KOPT-K1 (cell line): ENCODE results near the gene EPHB3.

Source experiments
- H3K27ac ChIP-seq: fragments of 200-600 bp; sonication (generic); 2 replicates; pipeline ENCODE4 v1.5.1; 2016; ENCODE audit warnings: antibody characterized with exemption, mild to moderate bottlenecking, low read depth, low read length; ENCODE audit not compliant: poor library complexity, severe bottlenecking
- H3K36me3 ChIP-seq: fragments of 200-600 bp; sonication (generic); 2 replicates; pipeline ENCODE4 v1.5.1; 2017; ENCODE audit warnings: antibody characterized with exemption, mild to moderate bottlenecking, low read length, moderate library complexity; ENCODE audit not compliant: insufficient read depth
- H3K9me3 ChIP-seq: fragments of 200-600 bp; sonication (generic); 2 replicates; pipeline ENCODE4 v1.5.1; 2017; ENCODE audit warnings: antibody characterized with exemption, low read length, mild to moderate bottlenecking; ENCODE audit not compliant: insufficient read depth, poor library complexity, severe bottlenecking

EPHB3 gene

GRCh38 chr3:184561061-184561912 lies at the start of gene EPHB3:
EPHB3 (plus strand) TSS chr3:184561785; CDS start chr3:184562236, 451 bp downstream.
- no peaks in the 10 kb centered on the region for H3K9me3 ChIP-seq
- no peaks in the 10 kb centered on the region for H3K36me3 ChIP-seq
- H3K27ac ChIP-seq = no peak within 1 kb of the TSS

DNA sequence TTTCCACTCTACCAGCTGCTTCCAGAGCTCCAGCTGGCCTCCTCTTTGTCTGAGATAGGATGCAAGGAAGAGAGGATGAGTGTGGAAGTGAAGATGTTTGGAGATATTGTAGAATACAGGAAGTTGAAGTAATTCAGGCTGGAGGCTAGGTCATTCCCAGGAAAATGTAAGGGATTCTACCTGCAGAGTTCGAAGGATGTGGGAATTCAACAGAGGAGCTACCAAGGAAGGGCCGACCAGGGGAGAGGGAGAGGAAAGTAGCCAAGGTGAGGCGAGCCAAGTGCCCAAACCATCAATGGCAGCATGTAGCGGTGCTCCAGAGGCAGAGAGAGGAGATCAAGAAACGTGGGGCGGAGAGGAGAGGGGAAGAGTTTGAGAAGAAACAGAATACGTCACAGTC lies 49.0 kb upstream of the EPHB3 start:
- Histone ChIP-seq H3K36me3 (no peaks in the 10 kb centered on the region), H3K9me3 (no peaks in the 10 kb centered on the region), H3K27ac (no peak overlapping the region)

GRCh38 chr3:184513276-184514170 lies 48.1 kb upstream of the EPHB3 start:
- no peaks in the 10 kb centered on the region for H3K36me3 ChIP-seq
- H3K27ac ChIP-seq = no peak overlapping the region
- H3K9me3 ChIP-seq = no peaks in the 10 kb centered on the region

DNA sequence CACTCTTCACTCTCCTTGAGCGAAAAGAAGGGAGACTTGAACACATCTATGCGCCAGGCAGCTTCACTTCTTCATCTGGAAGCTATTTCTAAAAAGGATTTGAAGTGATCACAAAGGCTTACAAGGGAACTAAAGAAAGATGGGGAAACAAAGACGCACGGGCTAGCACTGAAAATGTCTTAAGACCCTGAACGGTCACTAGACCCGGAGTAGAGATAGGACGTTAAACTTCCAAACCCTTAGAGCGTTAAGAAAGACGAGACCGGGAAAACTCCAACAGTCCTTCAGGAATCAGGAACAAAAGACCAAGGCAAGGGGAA lies 47.5 kb upstream of the EPHB3 start:
- Histone ChIP-seq H3K36me3 (no peaks in the 10 kb centered on the region), H3K9me3 (no peaks in the 10 kb centered on the region)

DNA sequence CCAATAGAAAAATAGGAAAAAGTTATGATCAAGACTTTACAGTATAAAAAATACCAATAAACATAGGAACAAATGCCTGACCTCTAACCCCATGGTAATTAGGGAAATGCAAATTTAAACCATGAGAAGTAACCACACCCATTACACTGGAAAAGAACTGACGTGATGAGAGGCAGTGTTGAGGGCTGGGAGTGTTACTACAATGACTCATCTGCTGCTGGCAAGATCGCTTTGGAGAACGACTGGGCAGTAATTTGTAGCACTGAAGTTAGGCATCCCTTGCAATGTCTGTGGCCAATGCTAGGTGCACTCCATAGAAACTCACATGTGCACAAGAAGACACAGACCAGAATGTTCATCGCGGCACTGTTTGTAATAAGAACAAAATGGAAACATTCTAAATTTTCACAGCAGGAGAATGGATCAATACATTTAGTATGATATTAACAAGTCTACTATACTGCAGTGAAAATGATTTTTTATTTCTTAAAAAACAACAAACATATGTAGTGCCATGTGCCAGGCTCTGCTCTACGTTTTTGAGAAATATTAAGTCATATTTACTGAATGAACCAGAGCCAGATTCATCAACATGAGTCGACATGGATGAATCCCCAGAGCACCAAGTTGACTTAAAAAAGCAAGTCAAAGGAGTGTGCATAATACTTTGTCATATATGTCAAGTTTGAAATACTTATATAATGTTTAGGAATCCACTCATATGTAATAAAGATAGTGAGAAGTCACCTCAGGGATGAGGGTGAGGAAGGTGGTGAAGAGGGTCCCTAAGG lies 37.6 kb upstream of the EPHB3 start:
- Histone ChIP-seq H3K9me3 (no peaks in the 10 kb centered on the region), H3K27ac (no peak overlapping the region), H3K36me3 (no peaks in the 10 kb centered on the region)

More for the DNA sequence above, 47.5 kb upstream of the EPHB3 start:
- H3K27ac ChIP-seq = no peak overlapping the region

- H3K36me3 ChIP-seq = no peaks in the 10 kb centered on the region
- H3K9me3 ChIP-seq = no peaks in the 10 kb centered on the region
- H3K27ac ChIP-seq = no peak overlapping the region
Measured at GRCh38 chr3:184524981-184525336, 36.6 kb upstream of the EPHB3 start.

DNA sequence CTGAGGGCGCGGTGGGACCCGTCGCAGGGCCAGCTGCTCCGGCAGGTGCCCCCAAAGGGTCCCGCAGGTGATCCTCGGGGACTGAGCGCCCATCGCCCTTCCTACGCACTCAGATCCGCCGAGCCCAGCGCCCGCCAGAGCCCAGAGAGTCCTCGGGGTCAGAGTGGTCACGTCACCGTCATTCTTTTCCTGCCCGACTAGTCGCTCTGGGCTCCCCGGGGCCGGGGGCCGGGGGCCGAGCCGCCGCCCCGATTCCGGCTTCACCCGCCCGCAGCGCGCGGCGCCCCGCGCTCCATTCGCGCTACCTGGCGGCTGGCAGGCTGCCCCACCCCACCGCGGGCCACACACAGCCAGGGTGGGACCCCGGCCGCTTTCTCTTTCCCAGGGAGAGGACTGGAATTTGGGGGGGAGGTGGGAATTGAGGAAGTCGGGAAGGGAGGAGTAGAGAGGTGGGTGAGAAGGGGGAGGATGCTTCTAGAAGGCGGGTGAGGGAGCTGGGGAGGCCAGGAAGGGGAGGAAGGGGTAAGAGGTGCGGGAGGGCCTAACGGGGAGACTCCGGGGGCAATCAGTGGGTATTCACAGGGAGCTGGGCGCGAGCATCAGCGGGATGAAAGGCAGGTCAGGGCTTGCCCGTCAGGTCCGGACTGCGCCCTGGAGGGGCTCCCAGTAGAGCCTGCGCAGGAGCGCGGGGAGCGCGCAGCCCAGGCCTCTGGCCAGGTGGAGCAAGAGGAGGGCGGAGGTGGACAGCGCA lies 36.1 kb upstream of the EPHB3 start:
- no peak overlapping the region for H3K27ac ChIP-seq
- no peaks in the 10 kb centered on the region for H3K9me3 ChIP-seq
- no peaks in the 10 kb centered on the region for H3K36me3 ChIP-seq

DNA sequence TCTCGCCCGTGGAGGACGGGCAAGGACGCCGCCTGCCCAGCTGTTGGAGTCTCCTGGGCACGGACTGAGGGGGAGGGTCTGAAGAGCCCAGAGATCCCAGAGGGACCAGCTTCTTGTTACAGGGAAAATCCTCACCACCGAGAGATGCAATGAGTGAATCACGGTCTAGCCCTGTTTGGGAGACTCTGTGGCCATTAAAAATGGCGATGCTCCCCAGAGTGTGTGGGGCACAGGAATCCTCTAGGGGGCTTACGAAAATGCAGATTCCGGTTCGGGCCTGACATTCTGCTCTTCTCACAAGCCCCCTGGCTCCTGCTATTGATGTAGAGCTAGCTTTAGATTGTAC lies 35.5 kb upstream of the EPHB3 start:
- H3K9me3 ChIP-seq = no peaks in the 10 kb centered on the region
- H3K27ac ChIP-seq = no peak overlapping the region
- no peaks in the 10 kb centered on the region for H3K36me3 ChIP-seq

- no peaks in the 10 kb centered on the region for H3K36me3 ChIP-seq
- H3K27ac ChIP-seq = no peak overlapping the region
- H3K9me3 ChIP-seq = no peaks in the 10 kb centered on the region
Measured at GRCh38 chr3:184531626-184532280, 29.8 kb upstream of the EPHB3 start.

DNA sequence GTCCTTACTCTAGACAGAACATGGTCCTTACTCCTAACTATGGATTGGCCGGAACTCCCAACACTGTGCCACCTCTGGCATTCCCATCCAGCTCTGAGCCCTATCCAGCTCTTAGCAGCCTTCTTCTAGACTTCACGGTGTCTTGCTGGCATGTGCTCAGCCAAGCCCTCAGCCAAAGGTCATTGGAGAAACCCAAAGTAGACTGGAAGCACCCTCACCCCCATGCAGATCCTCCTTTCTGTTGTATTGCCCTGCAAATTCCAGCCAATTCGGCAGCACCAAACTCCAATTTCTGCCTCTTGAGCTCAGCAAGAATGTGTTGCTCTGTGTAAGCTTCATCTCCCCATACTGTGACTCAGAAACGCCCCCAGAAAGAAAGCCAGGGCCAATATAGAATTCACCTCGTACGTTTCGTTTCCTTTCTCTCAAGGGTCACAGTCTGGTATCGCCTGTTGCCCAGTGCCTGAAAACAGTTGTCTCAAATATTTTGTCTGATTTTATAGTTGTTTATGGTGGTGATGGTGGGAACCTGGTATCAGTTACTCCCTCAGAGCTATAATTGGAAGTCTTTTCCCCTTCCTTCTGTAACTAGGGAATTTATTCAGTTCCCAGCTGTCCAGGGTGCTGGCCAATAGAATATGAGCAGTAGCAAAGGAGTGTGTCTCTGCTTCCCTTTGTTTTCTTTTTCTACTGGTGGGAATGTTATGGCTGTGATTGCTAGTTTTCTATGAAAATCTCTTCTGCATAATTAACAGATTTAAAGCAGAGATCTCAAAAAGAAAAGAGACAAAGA lies 28.4 kb upstream of the EPHB3 start:
- no peaks in the 10 kb centered on the region for H3K36me3 ChIP-seq
- H3K27ac ChIP-seq = no peak overlapping the region
- H3K9me3 ChIP-seq = no peaks in the 10 kb centered on the region

DNA sequence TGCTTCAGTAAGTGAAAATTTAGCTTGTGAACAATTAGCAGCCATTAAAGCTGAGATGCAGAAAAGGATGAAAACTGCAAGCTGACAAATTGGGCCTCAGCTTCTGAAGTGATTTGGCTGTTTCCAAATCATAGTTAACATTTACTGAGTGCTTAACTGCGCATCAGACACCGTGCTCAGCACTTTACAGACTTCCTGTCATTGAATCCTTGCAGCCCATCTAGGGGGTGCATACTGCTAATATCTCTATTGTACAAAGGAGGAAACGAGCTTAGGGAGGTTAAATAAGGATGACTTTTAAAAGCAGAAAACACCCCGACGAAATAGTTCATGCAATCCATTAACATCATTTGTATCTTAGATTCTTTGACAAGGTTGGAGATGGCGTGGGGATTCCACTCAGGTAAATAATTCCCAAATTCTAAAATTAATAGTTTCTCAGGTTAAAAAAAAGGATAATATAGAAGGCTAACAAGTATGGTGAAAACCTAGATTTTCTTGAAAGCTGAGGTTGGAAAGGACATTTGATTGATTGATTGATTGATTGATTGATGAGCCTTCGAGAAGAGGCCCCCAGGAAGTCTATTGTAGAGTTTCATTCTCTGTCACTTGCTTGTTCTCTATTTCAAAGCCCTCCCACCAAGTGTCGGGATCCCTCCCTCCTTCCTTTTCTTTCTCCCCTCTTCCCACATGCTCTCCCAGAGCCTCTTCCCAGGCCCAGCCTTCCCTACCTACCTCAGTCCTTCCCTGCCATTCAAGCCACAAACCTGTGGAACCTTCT lies 23.5 kb upstream of the EPHB3 start:
- H3K36me3 ChIP-seq = no peaks in the 10 kb centered on the region
- no peaks in the 10 kb centered on the region for H3K9me3 ChIP-seq
- no peak overlapping the region for H3K27ac ChIP-seq

DNA sequence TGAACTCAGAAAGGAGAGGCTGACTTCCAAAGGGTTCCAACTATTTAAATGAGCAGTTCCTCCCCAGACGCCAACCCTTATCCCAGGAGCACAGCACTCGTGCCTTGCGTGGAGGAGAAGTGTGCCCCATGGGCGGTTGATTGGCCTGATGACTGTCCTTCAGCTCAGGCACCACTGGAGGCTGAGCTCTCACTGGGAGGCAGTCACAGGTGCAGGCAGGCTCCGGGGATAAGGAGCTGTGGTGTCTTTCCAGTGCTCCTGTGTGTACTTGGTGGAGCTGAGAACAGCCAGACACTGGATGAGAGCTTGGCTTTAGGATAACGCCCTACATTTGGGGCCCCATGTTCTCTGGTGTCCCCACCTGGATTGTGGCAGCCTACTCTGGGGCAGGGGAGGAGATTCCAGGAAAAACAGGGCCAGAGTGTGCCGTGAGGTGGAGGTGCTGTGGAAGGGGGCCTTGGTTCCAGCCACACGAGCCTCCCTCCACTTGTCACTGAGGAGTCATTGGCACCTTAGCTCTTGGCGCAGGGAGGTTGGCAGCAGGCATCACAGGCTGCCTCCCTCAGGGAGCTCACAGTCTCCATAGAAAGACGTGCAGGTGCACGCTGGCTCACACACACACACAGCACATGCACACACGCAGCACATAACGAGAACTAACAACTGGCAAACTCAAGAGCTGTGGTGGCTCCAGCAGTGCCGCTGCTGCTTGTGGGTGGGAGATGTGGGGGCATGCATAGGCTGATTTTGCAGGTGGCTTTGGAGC lies 22.7 kb upstream of the EPHB3 start:
- Histone ChIP-seq H3K36me3 (no peaks in the 10 kb centered on the region), H3K9me3 (no peaks in the 10 kb centered on the region), H3K27ac (no peak overlapping the region)
